Stimulated activated CD8-positive, alpha-beta memory T cell treated with anti-CD3 and anti-CD28 coated beads, Interleukin-7, amount 100 ng/mL, for 48 hours (primary cell): ENCODE measurements around the gene EPHA8.

Experiments used
- DNase-seq, 2 donors: peaks; one replicate each; pipeline ENCODE4 v3.0.0-alpha.2; 2020; ENCODE audit warnings: low read depth in 1 of 2; ENCODE audit errors: extremely low read depth in 1 of 2

EPHA8 gene

DNA sequence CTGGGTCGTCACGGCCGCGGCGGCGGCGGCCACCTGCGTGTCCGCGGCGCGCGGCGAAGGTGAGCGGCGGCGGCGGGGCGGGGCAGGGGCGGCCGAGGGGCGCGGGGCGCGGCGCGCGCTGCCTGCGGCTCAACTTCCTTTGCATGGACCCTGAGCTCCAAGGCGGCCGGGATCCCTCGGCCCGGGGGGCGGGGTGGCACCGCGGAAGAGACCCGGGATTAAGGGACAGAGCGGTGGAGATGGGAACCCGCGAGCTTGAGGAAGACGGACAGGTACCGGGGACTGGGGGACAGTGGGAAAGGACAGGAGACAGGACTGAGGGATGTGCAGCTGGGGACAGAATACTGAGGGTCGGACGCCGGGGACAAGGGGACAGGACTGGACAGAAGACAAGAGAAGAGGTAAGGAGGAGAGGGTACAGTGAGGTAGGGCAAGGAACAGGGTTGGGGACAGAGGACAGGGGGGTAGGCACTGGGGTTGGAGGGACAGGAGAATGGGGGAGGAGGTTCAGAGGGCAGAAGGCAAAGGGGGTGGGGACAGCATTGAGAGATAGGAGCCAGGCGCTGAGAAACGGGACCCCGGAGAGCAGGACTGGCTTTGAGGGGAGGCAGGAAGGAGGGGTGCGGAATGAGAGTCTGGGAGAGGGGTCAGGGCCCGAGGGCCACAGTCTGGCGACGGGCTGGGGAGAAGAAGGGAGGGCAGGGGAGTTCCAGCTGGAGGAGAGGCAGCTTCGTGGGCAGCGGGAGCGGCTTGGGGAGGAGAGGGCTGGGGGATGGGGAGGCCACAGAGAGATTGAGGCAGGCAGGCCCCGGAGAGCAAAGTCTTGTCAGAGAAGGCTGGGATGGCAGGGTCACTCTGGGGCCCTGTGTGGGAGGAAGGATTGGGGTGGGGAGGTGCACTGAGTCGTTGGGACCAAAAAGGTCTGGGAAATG is 648 bp downstream of the EPHA8 start:
- DNase-seq: no peak

DNA sequence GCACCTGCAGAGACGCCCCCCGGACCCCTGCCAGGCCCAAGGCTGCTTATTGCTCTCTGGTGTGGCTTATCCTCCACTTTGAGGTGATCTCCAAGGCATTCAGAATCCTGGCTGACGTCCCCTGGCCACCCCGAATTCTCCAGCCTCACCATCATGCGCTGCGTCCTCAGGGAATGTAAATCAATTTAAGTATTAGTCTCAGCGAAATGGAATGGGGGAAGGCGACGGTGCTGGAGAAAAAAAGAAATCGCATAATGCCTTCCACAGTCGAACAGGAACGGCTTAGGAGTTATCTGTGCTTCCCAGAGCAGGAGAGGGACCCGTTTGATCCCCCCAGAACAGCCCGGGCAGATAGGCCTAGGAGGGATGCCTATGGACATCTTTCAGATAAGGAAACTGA is 2.9 kb downstream of the EPHA8 start:
- DNase-seq: no peak

DNA sequence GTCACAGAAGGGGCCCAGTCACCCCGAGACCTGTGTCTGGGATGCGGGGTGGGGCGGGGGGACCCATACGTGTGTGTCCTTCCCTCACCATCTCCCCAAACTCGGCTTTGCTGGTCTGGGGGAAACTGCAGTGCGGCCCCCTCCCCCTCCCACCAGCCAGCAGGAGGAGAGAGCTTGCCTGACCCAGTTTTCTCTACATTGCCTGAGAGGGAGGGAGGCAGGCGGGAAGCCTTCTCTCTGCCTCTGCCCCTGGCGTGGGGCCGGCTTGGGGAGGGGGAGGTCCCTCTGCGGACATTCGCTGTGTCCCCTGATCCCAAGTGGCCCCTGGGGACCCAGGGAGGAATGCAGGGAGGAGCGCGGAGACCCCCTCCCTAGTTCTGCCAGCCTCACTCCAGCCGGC is 3.9 kb downstream of the EPHA8 start:
- no peak for DNase-seq

DNA sequence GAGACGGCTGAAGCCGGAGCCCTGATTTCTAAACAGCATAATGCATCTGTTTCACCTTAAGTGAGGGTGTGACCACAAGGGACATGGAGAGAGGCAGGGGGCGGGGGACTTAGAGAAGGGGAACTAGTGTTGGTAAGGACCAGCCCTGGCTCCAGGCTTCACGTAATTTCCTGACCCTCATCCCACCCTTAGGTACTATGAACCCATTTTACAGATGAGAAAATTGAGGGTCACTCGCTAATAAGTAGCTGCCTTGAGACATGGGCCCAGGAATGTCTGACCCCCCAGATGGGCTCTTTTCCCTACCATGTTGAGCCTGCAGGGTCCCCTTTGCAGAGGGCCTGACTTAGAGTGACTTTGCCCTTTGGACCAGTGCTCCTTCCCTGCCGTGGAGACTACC is 4.7 kb downstream of the EPHA8 start:
- DNase-seq: no peak

DNA sequence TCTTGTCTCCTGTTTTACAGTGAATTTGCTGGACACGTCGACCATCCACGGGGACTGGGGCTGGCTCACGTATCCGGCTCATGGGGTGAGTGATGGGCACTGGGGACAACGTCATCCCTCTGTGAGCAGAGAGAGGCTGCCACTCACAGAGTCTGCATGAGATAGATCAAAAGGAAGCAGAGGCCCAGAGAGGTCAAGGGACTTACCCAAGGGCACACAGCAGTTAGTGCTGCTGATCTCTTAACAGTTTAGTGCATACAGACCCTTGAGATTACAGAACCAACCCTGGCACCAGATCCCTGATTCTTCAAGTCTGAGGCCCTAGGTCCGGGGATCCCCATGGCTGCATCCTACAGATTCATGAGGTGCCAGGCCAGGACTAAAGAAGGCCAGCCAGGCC is 6.0 kb downstream of the EPHA8 start:
- no peak for DNase-seq

DNA sequence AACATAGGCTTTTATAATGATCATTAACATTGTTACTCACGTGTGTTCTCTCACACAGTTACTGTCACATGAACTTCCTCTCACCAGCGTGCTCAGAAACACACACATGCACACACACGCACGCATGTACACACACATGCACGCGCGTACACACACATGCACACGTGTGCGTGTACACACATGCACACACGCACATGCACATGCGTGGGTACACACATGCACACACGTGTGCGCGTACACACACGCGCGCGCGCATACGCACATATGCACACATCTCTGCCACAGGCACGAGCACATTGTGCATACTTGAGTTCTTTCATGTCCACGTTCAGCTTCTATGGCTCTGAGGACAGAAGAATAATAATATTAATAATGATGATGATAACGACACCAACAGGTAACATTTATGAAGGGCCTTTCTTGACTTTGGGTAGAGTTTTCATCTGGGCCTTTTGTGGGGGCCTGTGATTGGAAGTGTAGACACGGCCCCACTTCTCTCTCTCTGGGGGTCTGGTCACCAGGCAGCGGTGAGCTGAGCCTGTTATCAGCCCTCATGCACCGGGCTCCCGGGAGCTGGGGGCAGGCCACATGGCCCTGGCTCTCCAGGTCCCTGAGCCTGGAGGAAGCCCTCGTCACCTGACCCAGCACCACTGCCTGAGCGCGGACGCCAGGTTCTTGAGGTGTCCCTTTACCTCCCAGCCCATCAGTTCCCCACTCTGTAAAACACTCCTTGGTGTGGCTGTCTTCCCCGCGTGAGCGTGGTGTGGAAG is 7.0 kb downstream of the EPHA8 start:
- DNase-seq: no peak

DNA sequence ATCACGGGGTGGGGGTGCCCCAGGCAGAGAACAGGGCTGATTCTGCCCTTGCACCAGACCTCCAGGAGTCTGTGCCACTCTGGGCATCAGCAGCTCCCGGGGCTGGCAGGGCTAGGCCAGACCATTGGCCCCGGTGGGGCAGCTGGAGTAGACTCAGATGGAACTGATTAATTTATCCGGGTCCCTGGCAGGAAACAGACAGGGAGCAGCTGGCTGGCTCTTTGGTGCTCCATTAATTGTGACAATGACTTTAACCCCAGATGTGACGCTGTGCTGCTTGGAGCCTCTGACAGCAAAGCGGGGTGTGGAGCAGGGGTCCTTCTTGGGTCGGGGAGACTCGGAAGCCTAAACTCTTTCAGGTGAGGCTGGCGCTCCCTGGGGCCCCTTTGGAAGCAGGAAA is 9.5 kb downstream of the EPHA8 start:
- no peak for DNase-seq

DNA sequence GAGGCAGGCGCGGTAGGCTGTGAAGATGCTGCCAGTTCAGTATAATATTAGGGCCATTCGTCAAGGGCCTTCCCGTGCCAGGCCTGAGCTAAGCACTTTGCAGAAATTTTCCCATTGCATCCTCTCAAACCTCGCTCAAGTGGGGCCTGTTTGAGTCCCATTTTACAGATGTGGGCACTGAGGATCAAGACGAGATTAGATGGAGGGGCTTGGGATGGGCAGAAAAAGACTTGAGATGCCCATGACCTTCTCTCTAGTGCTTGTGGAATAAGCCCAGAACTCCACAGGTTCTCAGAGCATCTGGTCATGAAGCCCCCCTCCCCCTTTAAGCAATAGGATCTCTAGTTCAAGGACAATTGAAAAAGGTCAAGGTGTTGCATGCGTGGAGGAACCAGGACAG is 9.9 kb downstream of the EPHA8 start:
- DNase-seq: no peak

DNA sequence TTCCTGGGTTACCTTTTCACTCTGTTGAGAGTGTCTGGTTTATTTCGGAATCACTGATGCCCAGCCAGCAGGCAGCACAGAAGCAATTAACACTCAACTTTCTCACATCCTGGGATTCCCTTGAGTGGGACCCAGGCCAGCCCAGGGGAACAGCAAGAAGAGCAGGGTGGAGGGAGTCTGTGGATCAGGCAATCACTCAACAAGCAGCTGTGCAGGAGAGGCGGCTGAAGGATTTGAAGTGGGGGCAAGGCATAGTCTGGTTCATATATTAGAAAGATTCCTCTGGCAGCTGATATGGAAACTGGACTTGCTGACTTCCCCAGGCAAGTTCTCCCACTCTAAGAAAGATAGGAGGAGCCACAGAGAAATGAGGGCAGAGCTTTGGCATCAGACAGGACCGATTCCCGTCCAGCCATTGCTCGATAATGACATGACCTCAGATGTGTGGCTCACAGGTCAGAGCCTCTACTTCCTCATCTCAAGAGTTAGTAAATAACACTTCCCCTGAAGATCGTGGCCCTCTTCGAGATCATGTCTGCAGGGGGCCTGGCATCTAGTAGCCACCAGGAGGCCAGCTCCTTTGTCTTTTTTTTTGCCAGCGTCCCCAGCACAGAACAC is 12.4 kb downstream of the EPHA8 start:
- no peak for DNase-seq

DNA sequence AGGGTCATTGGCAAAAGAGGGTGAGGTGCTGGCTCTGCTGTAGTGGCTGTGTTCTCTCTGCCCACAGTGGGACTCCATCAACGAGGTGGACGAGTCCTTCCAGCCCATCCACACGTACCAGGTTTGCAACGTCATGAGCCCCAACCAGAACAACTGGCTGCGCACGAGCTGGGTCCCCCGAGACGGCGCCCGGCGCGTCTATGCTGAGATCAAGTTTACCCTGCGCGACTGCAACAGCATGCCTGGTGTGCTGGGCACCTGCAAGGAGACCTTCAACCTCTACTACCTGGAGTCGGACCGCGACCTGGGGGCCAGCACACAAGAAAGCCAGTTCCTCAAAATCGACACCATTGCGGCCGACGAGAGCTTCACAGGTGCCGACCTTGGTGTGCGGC is 12.9 kb downstream of the EPHA8 start:
- DNase-seq: no peak

DNA sequence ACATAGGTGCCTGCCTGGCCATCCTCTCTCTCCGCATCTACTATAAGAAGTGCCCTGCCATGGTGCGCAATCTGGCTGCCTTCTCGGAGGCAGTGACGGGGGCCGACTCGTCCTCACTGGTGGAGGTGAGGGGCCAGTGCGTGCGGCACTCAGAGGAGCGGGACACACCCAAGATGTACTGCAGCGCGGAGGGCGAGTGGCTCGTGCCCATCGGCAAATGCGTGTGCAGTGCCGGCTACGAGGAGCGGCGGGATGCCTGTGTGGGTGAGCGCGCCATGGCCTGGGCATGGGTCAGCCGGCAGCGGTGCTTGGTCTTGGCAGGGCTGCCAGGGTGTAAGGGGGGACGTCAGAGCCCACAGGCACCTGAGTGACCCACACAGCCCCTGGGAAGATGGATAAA is 13.3 kb downstream of the EPHA8 start:
- no peak for DNase-seq

DNA sequence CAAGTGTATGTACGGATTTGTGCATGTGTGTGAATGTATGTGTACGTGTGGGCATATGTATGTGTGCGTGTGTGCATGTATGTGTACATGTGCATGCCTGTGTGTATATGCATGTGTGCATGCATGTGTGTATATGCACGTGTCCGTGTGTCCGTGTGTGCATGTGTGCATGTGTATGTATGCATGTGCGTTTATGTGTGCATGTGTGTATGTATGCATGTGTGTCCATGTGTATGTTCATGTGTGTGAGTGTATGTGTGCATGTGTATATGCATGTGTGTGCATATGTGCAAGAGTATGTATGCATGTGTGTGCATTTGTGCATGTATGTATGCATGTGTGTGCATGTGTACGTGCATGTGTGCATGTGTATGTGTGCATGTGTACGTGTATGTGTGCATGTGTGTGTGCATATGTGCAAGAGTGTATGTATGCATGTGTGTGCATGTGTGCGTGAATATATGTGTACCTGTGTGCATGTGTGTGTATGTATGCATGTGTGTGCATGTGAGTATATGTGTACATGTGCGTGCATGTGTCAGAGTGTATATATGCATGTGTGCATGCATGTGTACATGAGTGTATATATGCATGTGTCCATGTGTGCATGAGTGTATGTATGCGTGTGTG is 15.6 kb downstream of the EPHA8 start:
- DNase-seq: no peak

DNA sequence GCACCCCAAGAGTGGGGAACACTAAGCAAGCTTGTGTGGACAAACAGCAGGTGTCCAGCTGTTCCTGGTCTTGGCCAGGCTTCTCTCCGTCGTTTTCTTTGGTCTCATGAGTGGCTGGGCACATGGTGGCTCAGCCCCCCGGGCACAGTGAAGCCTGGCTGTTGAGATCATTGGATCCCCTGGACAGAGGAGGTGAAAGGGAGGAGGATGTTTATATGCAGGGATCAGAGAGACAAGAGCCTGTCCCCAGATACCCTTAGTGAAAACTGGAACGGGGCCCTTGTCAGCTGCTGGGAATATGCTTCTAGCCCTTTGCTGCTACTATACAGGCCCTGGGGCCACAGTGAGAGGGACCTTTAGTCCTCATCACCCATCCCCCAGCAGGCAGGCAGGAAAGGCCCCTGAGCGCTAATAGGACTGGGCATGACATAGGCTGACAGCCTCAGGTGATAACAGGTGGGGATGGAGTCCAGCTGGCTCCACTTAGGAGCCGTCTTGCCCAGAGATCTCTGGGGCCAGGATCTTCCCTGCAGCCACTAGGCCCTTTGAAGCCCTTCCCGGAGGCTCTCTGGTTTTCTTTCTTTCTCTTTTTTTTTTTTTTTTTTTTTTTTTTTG is 16.4 kb downstream of the EPHA8 start:
- DNase-seq: no peak

DNA sequence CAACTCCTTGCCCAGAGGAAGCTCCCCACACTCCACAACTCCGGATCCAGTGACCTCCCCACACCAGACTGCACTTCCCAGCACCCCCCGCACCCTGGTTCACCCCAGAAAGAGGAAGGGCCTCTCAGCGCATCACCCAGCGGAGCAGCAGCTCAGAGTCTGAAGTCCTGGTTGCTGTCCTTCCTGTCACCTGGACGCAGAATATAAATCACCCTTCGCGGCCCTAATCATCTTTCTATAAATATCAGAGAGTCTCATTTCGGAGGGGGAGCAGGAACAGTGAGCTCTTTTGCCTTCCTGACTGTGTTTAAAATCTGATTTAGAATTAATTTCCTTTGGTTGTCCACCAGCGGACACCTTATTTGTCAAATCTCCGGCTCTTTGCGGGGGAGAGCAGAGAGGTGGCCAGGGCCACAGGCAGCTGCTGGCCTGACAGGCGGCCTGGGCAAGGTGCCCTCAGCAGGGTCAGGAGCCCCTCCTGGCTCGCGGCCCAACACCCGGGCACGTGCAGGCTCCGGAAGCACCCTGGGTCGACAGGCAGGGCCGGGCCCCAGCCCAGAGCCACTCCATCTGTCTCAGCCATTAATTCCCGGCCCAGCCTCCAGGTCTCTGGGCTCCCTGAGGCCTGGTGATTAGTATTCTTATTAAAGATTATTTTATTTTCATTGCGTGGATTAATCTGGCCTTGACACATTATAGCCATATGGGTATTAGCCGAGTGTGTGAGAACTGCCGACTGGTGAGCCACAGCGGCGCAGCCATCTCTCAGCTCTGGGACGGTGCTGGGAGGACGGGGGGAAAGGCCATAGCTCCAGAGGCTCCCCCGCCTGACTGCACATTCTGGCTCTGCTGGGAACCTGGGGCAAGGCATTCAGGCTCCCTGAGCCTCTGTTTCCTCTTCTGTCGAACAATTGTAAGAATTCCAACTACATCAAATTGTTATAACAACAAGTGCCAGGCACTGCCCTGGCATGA is 19.7 kb downstream of the EPHA8 start:
- DNase-seq: no peak

DNA sequence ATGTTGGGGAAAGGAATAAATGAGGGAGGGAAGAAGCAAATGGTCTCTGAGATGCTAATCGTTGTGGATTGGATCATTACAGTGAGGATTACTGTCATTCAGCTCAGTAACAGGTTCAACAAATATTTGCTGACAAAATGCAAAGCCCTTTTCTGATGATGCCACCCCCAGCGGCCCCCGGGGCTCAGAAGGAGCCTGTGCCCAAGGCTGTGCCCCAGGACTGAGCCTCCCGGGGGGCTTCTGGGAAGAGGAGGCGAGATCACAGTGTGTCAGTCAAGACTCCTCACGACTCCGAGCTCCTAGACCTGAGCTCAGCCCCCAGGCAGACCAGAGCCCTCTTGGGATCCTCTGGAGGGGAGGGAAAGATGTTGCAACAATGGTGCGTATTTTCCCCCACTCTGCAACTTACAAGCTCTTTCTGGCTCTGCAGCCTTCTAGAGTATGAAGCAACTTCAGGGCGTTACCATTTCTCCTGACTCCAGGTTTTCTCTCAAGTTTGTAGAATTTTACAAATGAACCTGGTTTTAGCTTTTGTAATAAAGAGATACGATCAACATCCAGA is 20.8 kb downstream of the EPHA8 start:
- DNase-seq: no peak

DNA sequence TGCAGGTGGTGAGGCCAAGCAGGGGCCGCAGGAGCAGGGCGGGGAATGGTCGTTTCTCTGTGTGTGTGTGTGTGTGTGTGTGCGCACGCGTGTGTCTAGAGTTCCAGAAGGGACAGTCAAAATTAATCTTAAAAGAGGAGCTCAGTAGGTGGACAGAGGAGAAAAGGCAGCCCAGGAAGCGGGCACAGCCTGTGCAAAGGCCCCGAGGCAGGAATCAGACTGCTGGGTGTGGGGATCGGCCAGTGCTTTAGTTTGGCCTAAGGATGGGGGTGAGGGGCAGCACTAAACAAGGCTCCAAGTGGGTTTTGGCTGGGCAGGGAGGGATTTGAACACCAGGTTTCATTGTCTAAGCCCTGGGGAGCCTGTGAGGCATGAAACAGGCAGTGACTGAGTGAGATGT is 21.7 kb downstream of the EPHA8 start:
- no peak for DNase-seq

DNA sequence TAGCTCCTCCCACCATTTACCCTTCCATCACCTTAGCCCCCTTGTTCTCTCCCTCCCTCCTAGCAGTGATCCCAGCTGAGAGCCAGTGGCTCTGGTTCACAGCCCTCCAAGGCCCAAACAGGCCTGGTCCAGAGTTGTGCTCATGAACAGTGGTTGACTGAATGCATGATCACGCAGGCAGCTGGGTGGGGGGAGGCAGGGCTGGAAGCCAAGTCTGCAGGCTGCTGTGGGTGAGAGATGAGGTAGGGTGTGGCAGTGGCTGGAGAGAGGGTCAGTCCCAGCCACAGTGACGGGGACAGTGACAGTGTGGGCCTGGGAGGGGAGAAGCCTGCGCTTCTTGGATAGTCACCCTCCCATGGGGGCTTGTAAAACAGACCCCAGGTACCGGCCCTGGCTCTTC is 22.2 kb downstream of the EPHA8 start:
- DNase-seq: no peak

DNA sequence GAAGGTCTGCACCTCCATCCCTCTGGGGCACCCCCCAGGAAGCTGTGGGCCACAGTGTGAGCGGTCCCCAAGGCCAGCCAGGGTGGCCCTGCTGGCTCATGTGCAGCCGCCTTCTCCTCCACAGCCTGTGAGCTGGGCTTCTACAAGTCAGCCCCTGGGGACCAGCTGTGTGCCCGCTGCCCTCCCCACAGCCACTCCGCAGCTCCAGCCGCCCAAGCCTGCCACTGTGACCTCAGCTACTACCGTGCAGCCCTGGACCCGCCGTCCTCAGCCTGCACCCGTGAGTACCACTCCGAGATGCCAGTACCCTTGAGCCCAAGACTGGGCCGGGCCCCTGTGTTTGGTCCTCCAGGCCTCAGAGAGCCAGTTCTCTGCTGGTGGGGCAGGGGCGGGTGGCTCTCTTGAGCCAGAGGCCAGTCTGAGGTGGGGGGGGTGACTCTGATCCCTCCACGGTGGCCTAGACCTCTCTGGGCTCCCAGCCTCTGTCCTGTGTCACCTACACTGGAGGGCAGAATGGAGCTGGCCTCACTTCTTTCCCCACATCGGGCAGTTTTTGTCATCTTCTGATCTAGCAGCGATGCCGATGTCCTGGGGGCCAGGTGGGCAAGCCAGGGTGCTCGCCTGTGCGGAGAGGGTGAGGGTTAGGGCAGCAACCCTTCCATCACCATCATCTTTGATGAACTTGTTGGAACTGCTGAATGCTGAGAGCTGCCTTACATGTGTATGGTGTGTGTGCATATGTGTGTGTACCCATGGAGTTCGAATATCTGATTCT is 23.3 kb downstream of the EPHA8 start:
- DNase-seq: no peak

DNA sequence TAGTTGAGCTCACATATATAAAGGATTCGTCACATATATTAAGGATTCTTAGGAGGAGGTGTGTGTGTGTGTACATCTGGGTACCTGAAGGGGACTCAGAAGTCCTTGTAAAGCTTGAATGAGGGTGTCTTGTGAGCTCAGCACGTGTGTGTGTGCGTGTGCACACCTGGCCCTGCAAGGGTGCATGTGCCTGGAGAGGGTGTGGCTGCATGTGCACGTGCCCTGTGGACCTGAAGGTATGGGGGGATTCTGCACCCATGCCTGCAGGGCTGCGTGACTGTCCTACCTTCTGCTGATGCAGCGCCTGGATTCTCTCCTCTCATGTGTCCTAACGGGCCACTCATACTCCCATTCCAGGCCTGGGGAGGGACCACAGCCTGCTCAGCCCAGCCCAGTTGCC is 24.0 kb downstream of the EPHA8 start:
- DNase-seq: no peak
